GM10266 (cell line): ENCODE measurements around the gene CCDC89.

Experiments used
- DNase-seq: peaks from one replicate; pipeline ENCODE4 v3.0.0; 2012; ENCODE audit errors: extremely low spot score
- TF ChIP-seq, protein P1 (sequence below): IDR thresholded peaks from 2 replicates; pipeline ENCODE4 v1.5.1; 2012; ENCODE audit warnings: mild to moderate bottlenecking, low read depth; ENCODE audit not compliant: control insufficient read depth, insufficient read depth; ENCODE audit errors: missing control alignments

CCDC89 gene

DNA sequence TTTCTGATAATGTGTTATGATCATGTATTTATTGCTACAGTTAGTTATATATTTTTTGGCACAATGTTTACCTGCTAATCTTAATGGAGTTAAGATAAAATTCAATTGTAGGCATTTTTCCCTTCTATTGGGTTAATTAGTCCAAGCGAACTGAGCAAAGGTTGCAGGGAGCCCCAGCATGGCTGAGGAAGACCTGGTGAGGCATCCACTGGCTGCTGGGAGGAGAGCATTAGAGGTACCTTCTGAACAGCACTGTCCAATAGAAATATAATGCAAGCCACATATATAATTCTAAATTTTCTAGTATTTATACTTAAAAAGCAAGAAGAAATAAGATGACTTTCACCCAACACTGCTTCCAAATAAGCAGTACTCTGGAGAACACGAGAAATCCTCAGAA lies 38.9 kb downstream of the CCDC89 start:
- DNase-seq: no peak
- TF ChIP-seq, protein P1, sequence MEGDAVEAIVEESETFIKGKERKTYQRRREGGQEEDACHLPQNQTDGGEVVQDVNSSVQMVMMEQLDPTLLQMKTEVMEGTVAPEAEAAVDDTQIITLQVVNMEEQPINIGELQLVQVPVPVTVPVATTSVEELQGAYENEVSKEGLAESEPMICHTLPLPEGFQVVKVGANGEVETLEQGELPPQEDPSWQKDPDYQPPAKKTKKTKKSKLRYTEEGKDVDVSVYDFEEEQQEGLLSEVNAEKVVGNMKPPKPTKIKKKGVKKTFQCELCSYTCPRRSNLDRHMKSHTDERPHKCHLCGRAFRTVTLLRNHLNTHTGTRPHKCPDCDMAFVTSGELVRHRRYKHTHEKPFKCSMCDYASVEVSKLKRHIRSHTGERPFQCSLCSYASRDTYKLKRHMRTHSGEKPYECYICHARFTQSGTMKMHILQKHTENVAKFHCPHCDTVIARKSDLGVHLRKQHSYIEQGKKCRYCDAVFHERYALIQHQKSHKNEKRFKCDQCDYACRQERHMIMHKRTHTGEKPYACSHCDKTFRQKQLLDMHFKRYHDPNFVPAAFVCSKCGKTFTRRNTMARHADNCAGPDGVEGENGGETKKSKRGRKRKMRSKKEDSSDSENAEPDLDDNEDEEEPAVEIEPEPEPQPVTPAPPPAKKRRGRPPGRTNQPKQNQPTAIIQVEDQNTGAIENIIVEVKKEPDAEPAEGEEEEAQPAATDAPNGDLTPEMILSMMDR: no peak

DNA sequence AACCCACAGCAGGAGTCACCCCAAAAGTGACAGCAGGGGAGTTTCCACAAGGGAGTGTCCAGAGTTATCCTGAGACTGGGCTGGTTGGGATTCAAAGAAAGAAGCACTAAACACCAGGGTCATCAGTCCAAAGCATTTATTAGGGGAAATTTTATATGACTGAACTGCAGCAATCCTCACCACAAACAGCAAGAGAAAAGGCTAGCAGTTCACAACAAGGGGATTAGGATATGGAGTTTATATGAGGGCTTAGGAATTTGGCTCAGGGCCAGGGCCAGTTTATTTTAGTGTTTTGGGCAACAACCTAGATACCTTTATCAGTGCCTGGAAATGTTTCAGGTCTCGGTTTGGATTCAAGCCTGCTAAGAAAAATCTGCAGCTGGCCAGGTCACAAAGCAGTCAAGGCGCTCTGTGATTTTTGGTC lies 42.8 kb downstream of the CCDC89 start:
- TF ChIP-seq, protein P1: no peak
- DNase-seq: no peak

DNA sequence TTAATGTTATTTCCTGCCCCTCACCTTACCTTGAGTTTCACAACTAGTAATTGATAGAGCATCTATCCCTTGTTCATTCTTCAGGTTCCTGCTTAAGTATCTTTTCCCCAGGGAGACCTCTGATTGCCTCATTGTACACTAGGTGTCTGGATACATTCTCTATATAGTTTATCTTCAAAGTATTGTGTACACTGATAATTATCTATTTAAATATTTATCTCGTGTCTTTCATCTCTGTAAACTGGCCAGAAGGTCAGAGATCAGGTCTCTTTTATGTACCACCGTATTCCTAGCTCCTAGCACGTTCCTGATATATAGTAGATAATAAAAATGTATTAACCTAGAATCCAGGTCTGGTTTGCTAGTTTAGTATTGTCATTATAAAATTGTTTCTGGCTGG lies 51.2 kb downstream of the CCDC89 start:
- TF ChIP-seq, protein P1: no peak
- no peak for DNase-seq
